AG10803 (cell line): Measurements from ENCODE around the gene OR2W1.

ENCODE experiments used
- DNase-seq: peaks from one replicate; pipeline ENCODE4 v3.0.0; 2010; ENCODE audit warnings: low read depth
- H3K4me3 ChIP-seq: 2 replicates; pipeline ENCODE4 v1.5.1; 2011; ENCODE audit warnings: mild to moderate bottlenecking, low read length, control low read depth
- TF ChIP-seq, protein P1 (sequence below): conservative IDR thresholded peaks from 2 replicates; pipeline ENCODE4 v1.5.1; 2011; ENCODE audit warnings: mild to moderate bottlenecking, low read length, control low read depth, inconsistent platforms

The OR2W1 gene

DNA sequence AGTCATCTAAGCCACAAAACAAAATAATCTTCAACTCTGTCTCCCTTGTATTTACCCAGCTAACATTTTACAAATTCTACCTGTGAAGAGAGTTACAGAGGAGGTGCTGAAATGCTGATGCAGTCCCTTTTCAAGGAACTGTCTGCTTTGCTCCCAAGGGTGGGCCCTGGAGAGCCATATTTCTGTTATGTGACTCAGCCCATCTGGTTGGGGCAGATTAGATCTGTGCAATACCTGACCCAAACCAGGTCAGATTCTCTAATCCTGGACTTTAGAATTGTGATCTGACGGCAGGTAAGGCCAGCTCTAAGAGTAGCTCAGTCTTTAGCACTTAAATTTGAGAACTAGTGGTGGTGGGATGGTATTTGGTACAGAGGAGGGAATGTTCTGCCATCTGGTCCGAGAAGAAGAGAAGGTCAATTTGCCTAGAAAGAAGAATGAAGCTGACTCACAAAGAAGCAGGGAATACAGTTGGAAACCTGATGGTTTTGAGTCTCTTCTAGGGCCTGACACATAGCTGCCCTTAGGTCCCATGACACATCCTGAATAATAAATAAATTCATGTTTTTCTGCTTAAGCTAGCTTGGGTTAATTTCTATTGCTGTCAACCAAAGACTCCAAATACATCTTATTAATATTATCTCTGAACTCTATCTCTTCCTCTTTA, 48.0 kb downstream of the OR2W1 start:
- no peak overlapping the region for H3K4me3 ChIP-seq
- TF ChIP-seq, protein P1, sequence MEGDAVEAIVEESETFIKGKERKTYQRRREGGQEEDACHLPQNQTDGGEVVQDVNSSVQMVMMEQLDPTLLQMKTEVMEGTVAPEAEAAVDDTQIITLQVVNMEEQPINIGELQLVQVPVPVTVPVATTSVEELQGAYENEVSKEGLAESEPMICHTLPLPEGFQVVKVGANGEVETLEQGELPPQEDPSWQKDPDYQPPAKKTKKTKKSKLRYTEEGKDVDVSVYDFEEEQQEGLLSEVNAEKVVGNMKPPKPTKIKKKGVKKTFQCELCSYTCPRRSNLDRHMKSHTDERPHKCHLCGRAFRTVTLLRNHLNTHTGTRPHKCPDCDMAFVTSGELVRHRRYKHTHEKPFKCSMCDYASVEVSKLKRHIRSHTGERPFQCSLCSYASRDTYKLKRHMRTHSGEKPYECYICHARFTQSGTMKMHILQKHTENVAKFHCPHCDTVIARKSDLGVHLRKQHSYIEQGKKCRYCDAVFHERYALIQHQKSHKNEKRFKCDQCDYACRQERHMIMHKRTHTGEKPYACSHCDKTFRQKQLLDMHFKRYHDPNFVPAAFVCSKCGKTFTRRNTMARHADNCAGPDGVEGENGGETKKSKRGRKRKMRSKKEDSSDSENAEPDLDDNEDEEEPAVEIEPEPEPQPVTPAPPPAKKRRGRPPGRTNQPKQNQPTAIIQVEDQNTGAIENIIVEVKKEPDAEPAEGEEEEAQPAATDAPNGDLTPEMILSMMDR, result no peak
- DNase-seq, result no peak

DNA sequence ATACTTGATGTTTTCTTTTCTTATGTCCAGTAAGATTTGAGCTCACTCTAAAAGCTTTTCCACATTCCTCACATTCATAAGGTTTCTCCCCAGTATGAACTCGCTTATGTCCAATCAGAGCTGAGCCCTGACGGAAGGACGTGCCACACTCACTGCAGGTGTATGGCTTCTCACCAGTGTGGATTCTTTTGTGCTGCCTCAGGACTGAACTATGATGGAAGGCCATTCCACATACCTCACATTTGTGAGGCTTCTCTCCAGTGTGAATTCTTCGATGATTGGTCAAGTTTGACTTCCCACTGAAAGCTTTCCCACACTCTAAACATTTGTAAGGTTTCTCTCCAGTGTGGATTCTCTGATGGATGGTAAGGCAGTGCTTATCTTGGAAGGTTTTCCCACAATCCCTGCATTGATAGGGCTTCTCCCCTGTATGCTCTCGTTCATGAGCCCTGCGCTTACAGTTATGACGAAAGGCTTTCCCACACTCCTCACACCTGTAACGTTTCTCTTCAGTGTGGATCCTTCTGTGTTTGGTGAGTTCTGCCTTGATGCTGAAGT, 49.8 kb downstream of the OR2W1 start:
- DNase-seq, result no peak
- TF ChIP-seq, protein P1, result no peak
- no peak overlapping the region for H3K4me3 ChIP-seq
